Stimulated activated CD4-positive, alpha-beta T cell treated with anti-CD3 and anti-CD28 coated beads, Interleukin-1b, Interleukin-23, amount 100 ng/mL, for 1 hour (primary cell): ENCODE data around the gene CLP1.
A peak's percentile ranks its signal among the peaks of the same experiment; 100 is the strongest.
"Not testable (repeated sequence)": the region's sequence is repeated elsewhere in the genome, so short reads cannot be mapped to it uniquely, and the experiment has no call there.

Source experiments
- DNase-seq, 2 donors: peaks; one replicate each; pipeline ENCODE4 v3.0.0-alpha.2; 2020; ENCODE audit warnings: low read depth in 2 of 2

Gene CLP1

DNA sequence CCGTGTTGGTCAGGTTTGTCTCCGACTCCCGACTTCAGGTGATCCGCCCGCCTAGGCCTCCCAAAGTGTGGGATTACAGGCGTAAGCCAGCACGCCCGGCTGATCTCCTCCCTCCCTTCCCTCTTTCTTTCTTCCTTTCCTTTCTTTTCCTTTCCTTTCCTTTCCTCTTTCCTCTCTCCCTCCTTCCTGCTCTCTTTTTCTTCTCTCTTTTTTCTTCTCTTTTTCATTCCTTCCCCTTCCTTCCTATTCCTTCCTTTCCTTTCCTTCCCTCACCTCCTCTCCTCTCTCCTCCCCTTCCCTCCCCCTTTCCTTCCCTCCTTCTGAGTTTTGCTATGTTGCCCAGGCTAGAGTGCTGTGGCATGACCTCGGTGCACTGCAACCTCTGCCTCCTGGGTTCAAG is 6.4 kb downstream of the CLP1 start:
- DNase-seq = no peak

DNA sequence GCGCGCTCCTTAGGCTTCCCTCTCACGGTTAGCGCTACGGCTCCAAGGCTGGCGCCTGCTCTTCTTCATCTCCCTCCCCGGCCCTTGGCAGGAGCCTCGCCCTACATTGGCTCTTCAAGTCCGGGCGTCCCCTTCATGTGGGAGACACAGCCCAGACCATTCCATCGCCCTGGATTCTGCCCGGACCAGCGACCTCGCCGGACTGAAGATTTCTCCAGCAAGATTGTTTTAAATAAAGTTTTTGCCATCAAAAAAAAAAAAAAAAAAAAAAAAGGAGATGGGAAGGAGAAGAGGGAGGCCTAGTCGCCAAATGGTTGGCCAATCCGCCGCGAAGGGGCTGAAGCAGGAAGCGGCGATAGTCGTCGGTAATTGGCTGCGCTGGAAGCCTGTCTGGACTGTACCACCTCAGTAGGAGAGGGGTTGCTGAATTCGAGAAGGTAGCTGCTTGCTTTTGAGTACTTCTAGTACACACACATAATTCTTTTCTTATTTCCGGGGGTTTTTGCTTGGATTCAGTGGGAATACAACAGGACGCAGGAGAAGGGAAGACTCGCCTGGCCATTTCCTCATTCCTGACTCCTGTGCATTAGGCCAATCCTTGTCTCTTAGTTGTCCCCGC is 9.7 kb downstream of the CLP1 start:
- peak; percentile 70 to 89 for DNase-seq

DNA sequence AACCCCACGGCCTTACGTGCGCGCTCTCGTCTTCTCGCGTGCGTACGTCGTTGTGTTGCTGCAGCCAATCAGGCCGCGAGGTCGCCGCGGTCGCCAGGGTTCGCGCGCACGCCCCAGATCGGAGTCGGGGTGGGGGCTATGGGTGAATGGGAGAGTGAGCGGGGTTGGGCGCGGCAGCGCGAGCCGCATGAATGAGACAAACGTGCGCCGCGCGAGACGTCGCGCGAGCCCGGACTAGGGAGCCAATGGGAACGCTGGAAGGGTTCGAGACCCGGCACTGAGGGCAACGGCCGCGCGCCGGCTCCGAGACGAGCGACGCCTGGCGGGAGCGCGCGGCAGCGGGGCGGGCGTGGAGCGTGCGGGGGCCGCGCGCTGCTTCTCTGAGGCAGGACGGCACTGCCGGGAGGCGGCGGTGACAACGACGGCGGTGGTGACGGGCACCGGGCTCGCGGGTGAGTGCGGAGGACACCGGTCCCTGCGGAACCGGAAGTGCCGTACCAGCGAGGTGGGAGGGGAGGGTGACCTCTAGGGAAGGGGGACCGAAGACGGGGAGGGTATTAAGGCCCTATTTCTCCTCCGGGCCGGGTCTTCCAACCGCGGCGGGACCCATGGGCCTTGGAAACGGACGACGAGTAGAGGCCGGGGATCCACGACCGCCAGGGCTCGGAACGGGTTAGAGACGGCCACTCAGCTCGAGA is 10.3 kb downstream of the CLP1 start, which contains the start of gene ZDHHC5:
Gene ZDHHC5 (plus strand): TSS at position 379 of the 698 bp plus-strand sequence. CDS start 4,977 bp downstream, outside the sequence.
- DNase-seq = peak; percentile 95 to 98

DNA sequence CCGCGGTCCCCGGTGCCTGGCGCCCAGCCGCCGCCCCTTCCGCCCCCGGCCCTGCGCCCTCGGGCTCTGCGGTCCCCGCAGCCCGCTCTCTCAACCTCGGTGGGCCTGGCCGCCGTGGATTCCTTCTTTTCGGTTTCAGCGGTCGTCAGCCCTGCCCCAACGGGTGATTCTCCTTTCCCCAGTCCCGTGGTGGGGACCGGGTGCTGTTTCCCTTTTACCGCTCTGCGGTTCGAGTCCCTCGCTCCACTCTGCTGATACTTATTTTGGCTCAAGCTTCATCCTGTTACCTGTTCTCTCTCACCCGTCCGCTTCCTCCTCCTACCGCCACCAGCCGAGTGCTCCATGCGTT is 10.8 kb downstream of the CLP1 start:
- DNase-seq = no peak

DNA sequence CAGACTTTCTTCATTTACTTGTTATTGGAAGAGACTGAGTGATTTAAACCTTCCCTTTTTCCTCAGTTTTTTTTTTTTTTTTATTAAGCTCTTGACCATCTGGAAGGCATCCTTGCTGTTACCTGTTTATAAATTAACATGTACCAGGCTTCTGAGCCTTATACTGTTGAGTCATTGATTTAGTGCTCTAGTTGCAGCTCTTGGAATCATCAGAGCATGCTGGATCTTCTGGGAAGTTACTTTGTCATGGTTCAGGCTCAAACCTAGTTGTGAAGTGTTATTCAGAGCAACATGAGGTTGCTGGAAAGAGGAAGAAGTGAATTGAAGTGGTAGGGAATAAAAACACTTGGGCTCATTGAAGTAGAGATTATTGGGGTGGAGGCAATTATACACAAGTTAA is 16.7 kb downstream of the CLP1 start:
- no peak for DNase-seq

DNA sequence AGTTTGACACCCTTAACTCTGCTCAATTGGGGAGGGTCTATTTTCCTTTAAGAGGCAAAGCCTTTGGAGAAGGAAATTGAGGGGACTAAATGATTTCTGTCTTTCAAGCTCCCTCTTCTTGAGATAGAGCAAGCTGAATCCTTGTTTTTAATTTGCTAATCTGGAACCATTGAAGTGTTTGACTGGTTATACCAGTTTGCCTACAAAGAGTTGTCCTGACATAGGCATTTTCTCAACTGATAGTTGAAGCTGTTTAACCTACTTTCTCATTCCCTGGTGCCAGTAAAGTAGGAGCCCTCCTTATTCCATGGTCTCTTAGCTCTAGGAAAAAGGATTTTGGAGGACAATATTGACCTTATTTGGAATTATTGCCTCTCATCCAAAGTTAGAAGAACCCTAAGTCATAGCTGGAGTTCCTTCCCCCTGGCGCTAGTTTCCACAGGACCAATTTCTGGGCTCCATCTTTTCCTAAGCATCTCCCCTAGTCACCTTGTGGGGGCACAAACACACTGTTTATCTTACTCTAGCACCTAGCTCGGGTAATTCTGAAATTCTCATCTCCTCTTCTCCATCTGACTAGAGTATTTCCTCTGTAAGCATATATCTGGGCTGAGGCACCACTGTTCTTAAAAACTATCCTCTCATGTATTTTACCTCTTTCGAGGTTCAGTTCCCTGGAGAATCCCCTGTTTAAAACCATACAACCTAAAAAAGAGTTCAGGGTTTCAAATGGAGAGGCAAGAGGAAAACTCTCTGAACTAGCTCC is 17.8 kb downstream of the CLP1 start:
- no peak for DNase-seq

DNA sequence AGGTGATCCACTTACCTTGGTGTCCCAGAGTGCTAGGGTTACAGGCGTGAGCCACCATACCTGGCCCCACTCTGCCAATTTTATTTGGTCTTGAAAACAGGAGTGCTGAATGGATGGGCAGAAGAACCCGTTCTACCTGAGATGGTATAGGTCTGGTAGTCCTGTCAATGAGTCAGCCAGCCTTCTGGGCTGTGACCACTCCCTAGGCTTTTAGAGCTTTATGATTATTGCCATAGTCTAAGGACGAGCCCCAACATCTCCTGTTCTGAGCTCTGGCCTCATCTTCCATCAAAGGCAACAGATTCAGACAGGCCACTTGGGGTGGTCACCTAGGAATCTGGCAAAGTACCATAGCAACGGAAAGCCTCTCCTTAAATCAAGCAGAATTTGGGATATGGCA is 21.8 kb downstream of the CLP1 start:
- no peak for DNase-seq

DNA sequence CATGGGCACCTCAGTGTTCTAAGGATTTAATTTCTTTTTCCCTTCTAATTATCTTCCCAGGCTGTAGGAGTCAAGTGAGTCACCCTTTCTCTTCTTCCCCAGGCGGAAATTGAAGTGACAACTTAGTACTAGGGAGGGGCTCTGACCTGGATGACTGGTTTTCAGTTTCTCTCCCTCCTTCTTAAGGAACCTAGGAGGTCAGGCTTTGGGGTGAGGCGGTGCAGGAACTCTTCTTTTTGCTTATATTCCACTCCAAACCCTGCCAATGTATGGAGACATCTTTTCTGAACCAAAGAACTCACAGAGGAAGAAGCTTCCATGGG is 23.0 kb downstream of the CLP1 start:
- DNase-seq = no peak

DNA sequence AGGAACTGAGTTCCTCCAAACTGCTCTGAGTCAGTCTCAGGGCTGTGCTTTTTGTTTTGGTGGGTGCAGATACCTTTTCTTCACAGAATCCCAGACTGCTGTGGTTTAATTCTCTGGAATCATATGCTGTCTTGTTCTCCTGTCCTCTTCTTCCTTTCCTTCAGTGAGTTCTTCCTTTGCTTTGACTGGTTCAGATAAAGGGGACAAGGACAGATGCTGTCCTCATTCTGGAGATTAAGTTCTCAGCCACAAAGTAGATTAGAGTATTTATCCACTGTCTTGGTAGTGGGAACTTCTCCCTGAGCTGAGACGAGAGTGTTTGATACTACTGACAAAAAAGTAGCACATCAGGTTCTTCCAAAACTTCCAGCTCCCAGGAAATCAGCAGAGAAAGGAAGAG is 23.6 kb downstream of the CLP1 start:
- no peak for DNase-seq

DNA sequence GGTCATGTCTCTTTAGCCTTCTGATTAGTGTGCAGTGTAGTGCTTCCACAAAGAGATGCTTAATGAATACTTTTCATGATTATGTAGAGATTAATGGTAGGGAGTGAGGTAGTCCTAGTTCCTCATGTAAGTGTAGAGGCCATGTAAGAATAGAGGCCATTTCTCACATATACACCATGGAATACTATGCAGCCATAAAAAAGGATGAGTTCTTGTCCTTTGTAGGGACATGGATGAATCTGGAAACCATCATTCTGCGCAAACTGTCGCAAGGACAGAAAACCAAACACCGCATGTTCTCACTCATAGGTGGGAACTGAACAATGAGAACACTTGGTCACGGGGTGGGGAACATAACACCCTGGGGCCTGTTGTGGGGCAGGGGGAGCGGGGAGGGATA is 32.9 kb downstream of the CLP1 start:
- not testable (repeated sequence) for DNase-seq

DNA sequence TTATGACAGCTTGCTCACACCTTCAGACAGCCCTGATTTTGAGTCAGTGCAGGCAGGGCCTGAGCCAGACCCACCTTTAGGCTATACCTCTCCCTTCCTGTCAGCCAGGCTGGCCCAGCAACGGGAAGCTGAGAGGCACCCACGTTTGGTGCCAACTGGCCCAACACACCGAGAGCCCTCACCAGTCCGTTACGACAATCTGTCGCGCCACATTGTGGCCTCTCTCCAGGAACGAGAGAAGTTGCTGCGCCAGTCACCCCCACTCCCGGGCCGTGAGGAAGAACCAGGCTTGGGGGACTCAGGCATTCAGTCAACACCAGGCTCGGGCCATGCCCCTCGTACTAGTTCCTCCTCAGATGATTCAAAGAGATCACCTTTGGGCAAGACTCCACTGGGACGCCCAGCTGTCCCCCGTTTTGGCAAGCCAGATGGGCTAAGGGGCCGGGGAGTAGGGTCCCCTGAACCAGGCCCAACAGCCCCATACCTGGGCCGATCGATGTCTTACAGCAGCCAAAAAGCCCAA is 41.3 kb downstream of the CLP1 start:
- DNase-seq = no peak

DNA sequence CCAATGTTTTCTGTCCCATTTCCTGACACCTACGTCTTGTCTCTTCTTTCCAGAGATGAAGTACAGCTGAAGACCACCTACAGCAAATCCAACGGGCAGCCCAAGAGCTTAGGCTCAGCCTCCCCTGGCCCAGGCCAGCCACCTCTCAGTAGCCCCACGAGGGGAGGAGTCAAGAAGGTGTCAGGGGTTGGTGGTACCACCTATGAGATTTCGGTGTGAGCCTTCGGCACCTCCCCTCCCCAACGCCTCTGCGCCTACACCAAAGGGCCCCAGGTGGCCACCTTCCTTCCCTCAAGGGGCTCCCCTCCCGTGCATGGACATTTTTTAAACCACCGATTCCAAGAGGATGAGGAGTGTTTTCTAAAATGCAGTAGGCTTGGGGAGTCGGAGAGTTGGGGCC is 42.3 kb downstream of the CLP1 start:
- no peak for DNase-seq

DNA sequence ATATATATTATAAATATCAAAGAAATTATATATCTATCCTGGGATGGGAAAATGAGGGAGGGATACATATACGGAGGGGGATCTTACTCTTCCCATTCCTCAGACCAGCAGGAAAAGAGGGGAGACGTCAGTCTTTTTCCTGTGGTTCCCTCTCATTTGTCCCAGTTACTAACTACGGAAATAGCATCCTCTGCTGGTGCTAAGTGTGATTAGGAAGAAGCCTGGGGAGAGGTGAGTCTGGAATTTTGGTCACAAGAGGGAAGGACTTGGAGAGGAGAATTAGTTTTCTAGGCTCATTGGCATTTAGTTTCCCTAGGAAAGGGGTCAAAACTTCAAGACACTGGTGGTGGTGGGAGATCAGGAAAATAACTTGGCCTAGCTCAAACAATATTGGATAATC is 42.9 kb downstream of the CLP1 start:
- no peak for DNase-seq

DNA sequence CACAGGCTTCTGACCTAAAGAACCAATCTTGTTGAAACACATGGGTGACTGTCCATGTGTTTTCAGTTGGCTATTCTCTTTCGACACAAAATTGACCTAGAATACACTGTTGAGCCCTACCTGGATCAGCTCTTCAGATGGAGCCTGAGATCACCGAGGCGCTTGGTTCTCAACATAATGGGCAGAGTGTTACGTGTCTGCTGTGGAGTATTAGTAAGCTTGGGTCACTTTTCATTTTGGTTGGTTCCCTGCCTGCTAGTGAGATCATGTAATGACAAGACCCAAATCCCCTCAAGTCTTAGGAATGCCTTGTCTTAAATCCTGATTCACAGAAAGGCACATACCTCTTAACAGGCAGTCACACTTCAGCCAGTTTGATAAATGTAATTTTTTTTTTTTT is 45.8 kb downstream of the CLP1 start:
- DNase-seq = no peak

DNA sequence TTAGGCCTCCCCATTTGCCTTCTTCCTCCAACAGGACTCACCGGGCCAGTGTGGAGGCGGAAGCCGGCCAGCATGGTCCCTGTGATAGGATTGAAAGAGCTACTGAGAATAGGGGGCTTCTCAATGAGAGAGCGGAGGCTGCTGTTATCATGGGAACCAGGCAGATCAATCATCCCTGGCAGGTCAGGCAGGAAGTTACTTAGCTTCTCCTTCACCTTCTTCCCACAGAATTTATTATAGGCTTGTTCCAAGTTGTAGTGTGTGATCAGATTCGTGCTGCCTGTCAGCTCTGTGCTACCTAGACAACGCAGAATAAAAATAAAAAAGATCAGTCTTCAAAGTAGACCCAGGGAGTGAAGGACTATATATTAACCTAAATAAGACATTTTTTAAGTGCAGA is 47.4 kb downstream of the CLP1 start:
- DNase-seq = no peak

DNA sequence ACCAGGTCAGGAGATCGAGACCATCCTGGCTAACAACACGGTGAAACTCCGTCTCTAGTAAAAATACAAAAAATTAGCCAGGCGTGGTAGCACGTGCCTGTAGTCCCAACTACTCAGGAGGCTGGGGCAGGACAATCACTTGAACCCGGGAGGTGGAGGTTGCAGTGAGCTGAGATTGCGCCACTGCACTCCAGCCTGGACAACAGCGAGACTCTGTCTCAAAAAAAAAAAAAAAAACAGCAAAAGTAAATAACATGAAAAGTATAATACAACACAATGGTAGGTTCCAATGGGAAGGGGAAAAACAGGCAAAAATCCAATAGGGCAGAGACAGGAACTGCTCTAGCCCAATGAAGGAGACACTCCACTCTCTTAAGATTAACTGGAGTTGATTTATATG is 47.9 kb downstream of the CLP1 start:
- DNase-seq = not testable (repeated sequence)

DNA sequence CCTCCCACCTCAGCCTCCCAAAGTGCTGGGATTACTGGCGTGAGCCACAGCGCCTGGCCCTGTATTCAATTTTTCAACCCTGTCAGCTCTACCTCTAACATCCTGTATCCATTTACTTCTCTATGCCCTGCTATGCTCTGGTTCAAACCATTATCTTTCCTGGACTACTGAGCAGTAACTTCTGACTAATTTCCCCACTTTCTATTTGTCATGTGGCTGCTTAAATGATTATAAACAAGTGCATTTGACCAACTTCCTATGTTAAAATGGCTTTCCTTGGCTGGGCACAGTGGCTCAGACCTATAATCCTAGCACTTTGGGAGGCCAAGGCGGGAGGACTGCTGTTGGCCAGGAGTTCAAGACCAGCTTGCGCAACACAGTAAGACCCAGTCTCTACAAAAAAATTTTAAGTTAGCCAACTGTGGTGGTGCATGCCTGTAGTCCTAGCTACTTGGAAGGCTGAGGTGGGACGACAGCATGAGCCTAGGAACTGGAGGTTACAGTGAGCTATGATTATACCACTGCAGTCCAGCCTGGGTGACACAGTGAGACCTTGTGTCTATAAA is 52.3 kb downstream of the CLP1 start:
- no peak for DNase-seq
